Upper lobe of left lung (tissue), 6 donors: ENCODE measurements around the gene MYEOV. TPM values are rescaled to one million over a fixed set of nuclear protein-coding genes. Genes with fewer than 3 reads are reported as not detected.
A peak's percentile ranks its signal among the peaks of the same experiment; 100 is the strongest.

ENCODE experiments used
- ATAC-seq, 2 donors: fragments of 200-7000 bp; cut with Tn5 transposase; one replicate each; pipeline ENCODE4 v1.9.1; 2022; ENCODE audit warnings: mild to moderate bottlenecking in 2 of 2, moderate library complexity in 2 of 2; ENCODE audit not compliant: low FRiP score in 2 of 2
- DNase-seq, 2 donors: peaks; one replicate each; pipeline ENCODE4 v3.0.0-alpha.2; 2019 to 2020
- H3K27ac ChIP-seq, 4 donors: fragments of 200-600 bp; sonication (generic); one replicate each; pipeline ENCODE4 v1.5.1; 2016 to 2019
- H3K27me3 ChIP-seq, 4 donors: fragments of 200-600 bp; sonication (generic); one replicate each; pipeline ENCODE4 v1.5.1; 2017 to 2019
- H3K36me3 ChIP-seq, 4 donors: fragments of 200-600 bp; sonication (generic); one replicate each; pipeline ENCODE4 v1.5.1; 2016 to 2019
- H3K4me1 ChIP-seq, 4 donors: fragments of 200-600 bp; sonication (generic); one replicate each; pipeline ENCODE4 v1.5.1; 2018 to 2019
- H3K4me3 ChIP-seq, 4 donors: fragments of 200-600 bp; sonication (generic); one replicate each; pipeline ENCODE4 v1.5.1; 2017 to 2019; ENCODE audit warnings: mild to moderate bottlenecking in 2 of 4, moderate library complexity in 1 of 4
- H3K9me3 ChIP-seq, 4 donors: fragments of 200-600 bp; sonication (generic); one replicate each; pipeline ENCODE4 v1.5.1; 2018 to 2019
- EP300 ChIP-seq, 4 donors: sonication (generic); formaldehyde crosslinking; IDR thresholded peaks; one replicate each; pipeline ENCODE4 v1.5.1; 2017; ENCODE audit warnings: antibody characterized with exemption in 4 of 4, control low read depth in 2 of 4
- POLR2A ChIP-seq, 4 donors: fragments of 450-650 bp; IDR thresholded peaks; one replicate each; pipeline ENCODE4 v1.5.1; 2016 to 2017; ENCODE audit warnings: antibody characterized with exemption in 4 of 4, mild to moderate bottlenecking in 2 of 4
- POLR2AphosphoS5 ChIP-seq, 2 donors: sonication (generic); formaldehyde crosslinking; IDR thresholded peaks; one replicate each; pipeline ENCODE4 v1.5.1; 2017; ENCODE audit warnings: antibody characterized with exemption in 2 of 2
- WGBS, 2 donors: methylation state at CpG; one replicate each; pipeline ENCODE4 v1.1.5; 2017 to 2018; 5-methylcytosine and 5-hydroxymethylcytosine counted together
- total RNA-seq, 6 donors: library from RNA; depleted of rRNA in 4 of 6; stranded (reverse); fragments of >200 nt in 4 of 6; gene quantifications; one replicate each; pipeline versions ENCODE4 v1.1.0 to v1.2.1, GENCODE V29; 2016 to 2021
- TF ChIP-seq, protein P1 (sequence below), 6 experiments: fragments of 450-650 bp in 4 of 6; fragments of 200-600 bp in 2 of 6; sonication (generic) in 2 of 6; IDR thresholded peaks; one replicate each; pipeline ENCODE4 v1.5.1; 2016 to 2019; ENCODE audit warnings: antibody characterized with exemption in 6 of 6
- donor health status: DM: no; HTN: no; CAD: no; lungs with moderate emphysema.
- donor health status: DM: no; HTN: yes; CAD: no; lungs with severe emphysema.

Gene MYEOV
- total RNA-seq, 6 donors from 2014 or later: 0.30 to 0.98 (median 0.77) TPM; not detected in 2

DNA sequence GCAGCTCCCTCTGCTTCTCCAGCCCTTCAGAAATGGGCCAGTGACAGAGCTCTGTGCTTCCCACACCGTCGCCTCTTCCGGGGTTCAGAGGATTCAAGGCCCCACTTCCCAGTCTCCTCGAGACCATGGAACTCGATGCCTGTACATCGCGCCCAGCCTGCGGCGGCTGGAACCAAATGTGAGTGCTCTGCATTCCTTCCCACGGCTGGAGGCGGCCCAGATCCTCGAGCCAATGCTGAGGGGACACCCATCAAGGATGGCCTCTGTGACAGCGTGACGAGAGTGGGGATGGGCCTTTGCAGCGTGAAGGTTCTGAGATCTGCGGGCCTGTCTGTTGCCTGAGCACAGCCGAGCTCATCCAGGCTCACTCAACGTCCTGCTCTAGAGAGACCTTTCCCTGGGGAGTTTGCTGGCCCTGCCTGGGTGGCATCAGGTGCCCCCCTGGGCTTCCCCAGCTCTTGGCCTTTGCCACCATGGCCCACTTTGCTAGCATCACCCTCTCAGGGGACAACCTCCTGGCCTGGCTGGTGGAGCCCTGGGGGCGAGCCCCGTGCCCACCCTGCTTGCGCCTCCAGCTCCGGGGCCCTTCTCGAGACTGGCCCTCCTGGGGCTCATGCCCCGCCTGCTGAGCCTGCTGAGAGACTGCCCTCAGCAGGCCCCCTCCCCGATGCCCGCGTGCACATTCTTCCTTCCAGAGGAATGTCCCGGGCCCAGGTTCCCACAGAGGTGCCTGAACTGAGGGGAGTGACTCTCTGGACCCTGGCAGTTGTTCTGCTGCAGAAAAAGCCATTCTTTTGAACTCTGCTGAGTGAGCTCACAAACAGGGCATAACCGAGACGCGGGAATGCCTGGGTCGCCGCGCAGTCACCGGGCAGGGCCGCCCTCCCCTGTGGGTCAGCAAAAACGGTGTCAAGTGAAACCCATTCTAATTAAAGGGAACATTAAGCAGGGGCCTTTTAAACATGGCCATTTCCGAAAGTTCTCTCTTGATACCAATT lies 7.3 kb upstream of the MYEOV start:
- no peaks in the 10 kb centered on the region for H3K36me3 ChIP-seq
- TF ChIP-seq, protein P1, sequence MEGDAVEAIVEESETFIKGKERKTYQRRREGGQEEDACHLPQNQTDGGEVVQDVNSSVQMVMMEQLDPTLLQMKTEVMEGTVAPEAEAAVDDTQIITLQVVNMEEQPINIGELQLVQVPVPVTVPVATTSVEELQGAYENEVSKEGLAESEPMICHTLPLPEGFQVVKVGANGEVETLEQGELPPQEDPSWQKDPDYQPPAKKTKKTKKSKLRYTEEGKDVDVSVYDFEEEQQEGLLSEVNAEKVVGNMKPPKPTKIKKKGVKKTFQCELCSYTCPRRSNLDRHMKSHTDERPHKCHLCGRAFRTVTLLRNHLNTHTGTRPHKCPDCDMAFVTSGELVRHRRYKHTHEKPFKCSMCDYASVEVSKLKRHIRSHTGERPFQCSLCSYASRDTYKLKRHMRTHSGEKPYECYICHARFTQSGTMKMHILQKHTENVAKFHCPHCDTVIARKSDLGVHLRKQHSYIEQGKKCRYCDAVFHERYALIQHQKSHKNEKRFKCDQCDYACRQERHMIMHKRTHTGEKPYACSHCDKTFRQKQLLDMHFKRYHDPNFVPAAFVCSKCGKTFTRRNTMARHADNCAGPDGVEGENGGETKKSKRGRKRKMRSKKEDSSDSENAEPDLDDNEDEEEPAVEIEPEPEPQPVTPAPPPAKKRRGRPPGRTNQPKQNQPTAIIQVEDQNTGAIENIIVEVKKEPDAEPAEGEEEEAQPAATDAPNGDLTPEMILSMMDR (IDR thresholded peaks at IDR 0.05): no peak
- TF ChIP-seq POLR2A (IDR thresholded peaks at IDR 0.05) (no peak), EP300 (IDR thresholded peaks at IDR 0.05) (no peak), POLR2AphosphoS5 (IDR thresholded peaks at IDR 0.05) (no peak)
- no peak overlapping the region for H3K27ac ChIP-seq
- WGBS, 2 donors: 79 to 85% methylated on average over 31 to 34 of the region's 38 CpGs
- DNase-seq (no peak), ATAC-seq (no peak)
- no peak overlapping the region for H3K4me3 ChIP-seq
- no peaks in the 10 kb centered on the region for H3K27me3 ChIP-seq
- no peaks in the 10 kb centered on the region for H3K9me3 ChIP-seq
- peaks cover 0 to 9% (median 5%) of the 10 kb centered on the region in 4 donors for H3K4me1 ChIP-seq

DNA sequence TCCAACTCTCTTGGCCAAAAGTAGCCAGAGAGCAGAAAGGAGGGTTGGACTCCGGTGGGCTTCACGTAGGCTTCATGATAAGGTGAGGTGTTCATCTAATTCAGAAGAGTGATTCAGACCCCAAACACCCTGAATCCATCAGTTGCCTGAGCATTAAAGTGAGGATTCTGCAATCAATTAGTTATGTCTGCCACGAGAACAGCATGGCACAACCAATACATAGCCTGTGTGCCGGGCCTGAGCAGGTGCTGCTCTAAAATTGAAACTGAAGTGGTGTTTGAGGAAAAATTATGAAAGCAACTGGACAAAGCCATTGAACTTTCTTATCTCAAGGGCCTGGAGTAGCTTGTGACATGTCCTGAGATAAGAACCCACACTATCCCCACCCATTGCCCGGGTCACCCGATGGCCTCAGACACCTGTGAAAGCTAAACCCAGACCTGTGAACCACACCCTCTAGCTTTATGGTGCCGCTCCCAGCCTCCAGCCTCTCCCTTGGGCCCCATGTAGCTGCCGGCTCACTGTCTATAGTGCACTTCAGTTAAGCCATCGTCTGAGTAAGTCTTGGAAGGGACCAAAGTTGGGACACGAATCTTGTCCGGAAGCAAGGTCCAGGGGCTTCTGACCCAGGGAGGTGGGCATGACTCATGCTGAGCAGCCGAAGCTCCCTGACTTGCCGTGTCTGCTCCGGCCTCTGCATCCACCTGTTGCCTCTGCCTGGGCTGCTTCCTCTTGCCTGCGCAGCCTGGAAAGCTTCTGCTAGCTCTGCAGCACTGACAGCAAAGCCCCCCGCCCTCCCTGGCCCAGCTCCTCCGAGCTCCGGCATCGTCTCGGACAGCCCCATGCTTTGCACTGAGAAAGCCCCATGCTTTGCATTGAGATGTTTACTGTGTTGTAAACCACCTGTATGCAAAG lies 5.7 kb upstream of the MYEOV start:
- WGBS, 2 donors: 69 to 75% methylated on average over 18 to 20 of the region's 20 CpGs
- Histone ChIP-seq H3K27me3 (no peaks in the 10 kb centered on the region), H3K4me3 (no peak overlapping the region), H3K27ac (peak overlapping the region in 2 of 4 donors; percentile 40 to 45), H3K4me1 (peaks cover 12 to 16% (median 13%) of the 10 kb centered on the region in 4 donors), H3K9me3 (no peaks in the 10 kb centered on the region), H3K36me3 (no peaks in the 10 kb centered on the region)
- ATAC-seq (peak; percentile 46 to 79), DNase-seq (peak in 1 of 2 donors; percentile 89)
- no peak for TF ChIP-seq POLR2A (IDR thresholded peaks at IDR 0.05)
- TF ChIP-seq POLR2AphosphoS5 (IDR thresholded peaks at IDR 0.05): peak; percentile 37 to 48
- TF ChIP-seq EP300 (IDR thresholded peaks at IDR 0.05): peak in 2 of 4 donors; percentile 49 to 83

DNA sequence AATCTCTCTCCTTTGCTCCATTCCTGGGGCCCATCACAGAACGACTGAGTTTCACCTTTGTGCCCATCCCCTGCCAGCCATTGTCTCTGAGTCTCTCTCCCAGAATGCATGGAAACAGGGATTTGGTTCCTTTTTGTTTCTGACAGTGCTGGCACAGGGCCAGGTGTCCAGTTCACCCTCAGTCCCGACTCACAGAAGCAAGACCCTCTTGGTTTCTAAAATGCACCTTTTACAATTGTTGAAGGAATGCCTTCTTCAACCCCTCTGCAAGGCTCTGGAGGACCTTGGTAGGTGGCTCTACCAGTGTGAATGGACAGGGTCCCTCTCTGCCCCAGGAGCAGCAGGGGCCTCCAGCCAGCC lies 5.1 kb upstream of the MYEOV start:
- Histone ChIP-seq H3K36me3 (no peaks in the 10 kb centered on the region), H3K4me3 (no peak overlapping the region), H3K27me3 (no peaks in the 10 kb centered on the region), H3K4me1 (peaks cover 18 to 22% (median 19%) of the 10 kb centered on the region in 4 donors), H3K27ac (no peak overlapping the region), H3K9me3 (no peaks in the 10 kb centered on the region)
- ATAC-seq (no peak), DNase-seq (no peak)
- WGBS, 2 donors: 58 to 66% methylated on average over 2 of the region's 2 CpGs
- TF ChIP-seq EP300 (IDR thresholded peaks at IDR 0.05) (no peak), POLR2A (IDR thresholded peaks at IDR 0.05) (no peak), POLR2AphosphoS5 (IDR thresholded peaks at IDR 0.05) (no peak)
- TF ChIP-seq, protein P1 (IDR thresholded peaks at IDR 0.05): no peak

DNA sequence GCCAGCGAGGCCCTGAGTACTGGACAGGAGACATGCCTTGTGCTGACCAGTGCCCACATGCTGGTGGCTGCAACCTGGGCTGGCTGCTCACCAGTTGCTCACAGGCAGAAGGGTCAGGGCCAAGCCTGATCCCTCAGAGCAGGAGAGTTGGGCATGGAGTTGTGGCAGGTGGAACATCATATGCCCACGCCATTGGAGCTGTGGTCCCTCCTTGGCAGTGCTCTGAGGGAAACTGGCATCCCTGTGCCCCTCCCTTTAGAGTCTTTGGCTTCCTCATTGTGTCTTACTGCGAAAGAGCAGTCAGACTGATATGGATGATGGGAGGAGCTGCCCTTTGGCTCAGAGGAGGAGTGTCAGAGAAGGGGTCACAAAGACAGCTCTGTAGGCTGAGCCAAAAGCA lies 3.1 kb upstream of the MYEOV start:
- Histone ChIP-seq H3K36me3 (no peaks in the 10 kb centered on the region), H3K27me3 (no peaks in the 10 kb centered on the region), H3K9me3 (no peaks in the 10 kb centered on the region), H3K4me3 (no peak overlapping the region), H3K4me1 (peaks cover 24 to 38% (median 32%) of the 10 kb centered on the region in 4 donors), H3K27ac (no peak overlapping the region)
- WGBS, 2 donors: 96% methylated on average over 3 of the region's 3 CpGs; no CpG with 5 or more reads in 1 of the 2 donors
- no peak for TF ChIP-seq POLR2AphosphoS5 (IDR thresholded peaks at IDR 0.05)
- no peak for TF ChIP-seq POLR2A (IDR thresholded peaks at IDR 0.05)
- TF ChIP-seq, protein P1 (IDR thresholded peaks at IDR 0.05): no peak
- TF ChIP-seq EP300 (IDR thresholded peaks at IDR 0.05): no peak
- DNase-seq: no peak
- no peak for ATAC-seq
